ENCODE results near the gene TGFBR2.

The TGFBR2 gene

DNA sequence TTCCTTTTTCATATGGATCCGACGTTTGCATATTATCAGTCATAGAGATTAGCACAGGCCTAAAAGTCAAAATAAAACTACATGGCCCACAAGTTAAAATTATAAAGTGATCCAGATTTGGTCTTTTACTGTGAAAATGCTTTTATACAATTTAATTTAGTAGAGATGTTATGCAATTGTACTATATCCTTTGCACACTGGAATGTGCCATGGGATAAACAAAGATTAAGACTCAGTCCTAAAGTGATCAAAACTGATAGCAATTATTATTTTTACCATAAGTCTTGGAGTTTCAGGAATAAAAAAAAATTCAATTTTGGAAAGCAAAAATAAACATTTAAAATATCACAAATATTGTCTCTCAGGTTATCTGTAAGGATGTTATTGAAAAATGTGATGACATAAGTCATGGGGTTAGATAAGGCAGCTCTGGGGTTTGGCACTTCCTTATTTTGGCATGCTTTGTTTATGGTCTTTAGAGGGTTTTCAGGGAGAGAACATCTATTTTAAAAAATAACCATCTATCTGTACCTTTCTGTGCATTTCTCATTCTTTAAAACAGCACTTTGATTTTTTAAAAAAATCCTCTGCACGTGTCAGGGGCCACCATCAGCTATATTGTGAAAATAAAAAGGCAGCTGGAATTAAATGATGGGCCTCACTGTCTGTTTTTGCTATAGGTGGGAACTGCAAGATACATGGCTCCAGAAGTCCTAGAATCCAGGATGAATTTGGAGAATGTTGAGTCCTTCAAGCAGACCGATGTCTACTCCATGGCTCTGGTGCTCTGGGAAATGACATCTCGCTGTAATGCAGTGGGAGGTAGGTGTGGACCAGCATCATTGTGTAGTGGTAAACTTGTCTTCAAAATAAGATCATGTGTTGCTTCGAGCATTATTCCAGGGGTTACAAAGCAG lies 67.3 kb downstream of the TGFBR2 start:
- DNase-seq (ENCODE audit: low spot score) = no peak

DNA sequence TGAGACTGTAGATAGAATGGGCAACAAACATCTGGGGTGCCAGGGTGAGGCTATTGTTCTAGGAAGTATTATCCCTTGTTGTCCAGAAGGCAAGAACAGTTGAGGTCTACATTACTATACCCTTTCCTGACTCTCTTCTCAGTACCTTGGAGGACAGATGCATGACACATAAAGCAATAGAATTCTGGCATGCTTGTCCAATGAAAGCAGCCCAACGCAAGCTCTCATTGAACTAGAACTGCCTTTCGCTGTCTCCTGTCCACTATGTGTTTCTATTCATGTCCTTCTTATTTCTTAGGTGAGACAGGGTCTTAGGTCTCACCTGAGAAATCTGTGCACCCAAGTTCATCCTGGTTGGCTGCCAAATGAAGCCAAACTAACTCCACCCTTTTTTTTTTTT lies 68.6 kb downstream of the TGFBR2 start:
- no peak for DNase-seq (ENCODE audit: low spot score)

DNA sequence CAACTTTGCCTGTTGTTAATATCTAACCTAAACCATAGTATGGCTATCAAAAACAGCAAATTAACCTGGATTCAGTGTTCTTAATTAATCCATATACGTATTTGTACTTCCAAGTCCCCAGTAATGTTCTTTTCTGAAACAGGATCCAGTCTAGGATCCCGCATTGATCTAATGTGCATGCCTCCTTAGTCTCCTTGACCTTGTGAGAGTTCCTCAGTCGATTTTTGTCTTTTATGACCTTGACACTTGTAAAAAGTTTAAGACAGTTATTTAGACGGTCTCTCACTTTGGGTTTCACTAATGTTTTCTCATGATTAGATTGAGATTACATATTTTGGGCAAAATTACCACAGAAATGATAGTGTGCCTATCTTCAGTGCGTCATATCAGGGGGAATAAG lies 69.4 kb downstream of the TGFBR2 start:
- no peak for DNase-seq (ENCODE audit: low spot score)

DNA sequence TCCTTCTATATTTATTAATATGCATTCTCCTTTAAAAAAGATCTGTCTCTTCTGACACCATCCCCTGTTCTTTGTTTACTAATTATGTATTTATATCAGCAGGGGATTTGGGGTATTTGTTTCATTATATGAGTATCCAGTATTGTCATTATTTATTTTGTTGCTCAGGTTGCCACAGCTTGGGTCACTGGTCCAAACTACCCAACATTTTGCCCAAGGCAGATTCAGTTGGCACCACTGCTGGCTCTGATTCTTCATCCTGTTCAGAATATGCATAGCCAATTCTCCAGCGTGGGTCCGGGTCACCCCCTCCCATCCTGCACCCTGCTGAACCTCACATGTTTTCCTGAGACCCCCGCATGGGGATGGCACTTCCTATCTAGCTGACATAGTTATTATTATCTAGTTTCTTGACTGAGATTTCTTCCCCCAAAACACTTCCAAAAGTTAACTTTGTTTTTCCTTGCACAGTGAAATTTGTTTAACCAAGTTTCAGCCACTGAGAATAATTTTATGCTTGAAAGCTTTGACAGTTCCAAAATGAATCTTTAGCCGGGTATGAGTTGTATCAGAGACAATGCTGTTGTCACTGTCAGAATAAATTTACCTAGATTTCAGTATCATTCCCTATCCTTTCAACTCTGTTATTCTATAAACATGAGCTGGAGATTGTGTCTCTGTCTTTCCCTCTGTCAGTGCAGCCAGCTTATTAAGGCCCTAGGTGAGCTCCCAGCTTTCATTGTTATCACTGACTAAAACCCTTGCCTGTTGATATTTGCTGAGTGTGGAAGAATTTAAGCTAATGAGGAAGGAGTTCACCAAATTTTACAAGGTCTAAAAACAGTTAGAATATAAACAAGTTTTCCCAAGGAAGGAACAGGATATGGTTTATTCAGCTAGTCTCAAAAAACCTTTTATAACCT lies 70.3 kb downstream of the TGFBR2 start:
- DNase-seq (ENCODE audit: low spot score) = no peak

DNA sequence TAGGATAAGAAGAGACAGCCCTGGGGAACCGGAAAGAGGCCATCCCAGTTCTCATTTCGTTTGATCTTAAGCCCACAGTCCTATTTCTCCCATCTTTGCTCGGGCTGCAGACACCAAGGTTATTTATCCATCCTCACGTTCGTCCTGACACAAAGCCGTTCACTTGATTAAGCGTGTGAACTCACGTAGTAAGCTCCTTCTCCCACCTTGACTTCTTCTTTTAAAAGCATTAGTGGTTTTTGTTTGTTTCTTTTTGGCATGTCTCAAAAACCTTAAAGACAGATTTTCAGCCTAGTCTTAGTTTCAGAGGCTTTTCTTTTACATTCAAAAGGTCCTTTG lies 70.9 kb downstream of the TGFBR2 start:
- DNase-seq (ENCODE audit: low spot score) = no peak

DNA sequence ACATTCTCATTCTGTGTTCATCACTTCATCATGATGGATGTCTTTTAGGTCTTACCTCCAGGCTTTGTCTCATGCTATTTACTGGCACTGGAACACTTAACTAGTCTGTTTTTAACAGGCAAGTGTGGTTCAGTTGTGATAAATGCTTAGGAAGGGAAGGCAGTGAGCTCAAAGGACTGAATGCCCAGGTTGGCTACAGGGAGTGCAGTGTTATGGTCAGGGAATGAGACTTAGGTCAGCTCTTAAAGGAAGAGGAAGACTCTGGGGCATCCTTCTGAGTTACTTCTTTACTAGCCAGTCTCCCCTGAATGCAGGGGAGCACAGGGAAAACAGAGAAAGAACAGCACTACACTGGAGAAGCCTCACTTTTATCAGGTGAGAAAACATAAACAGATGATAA lies 72.6 kb downstream of the TGFBR2 start:
- no peak for DNase-seq (ENCODE audit: low spot score)

DNA sequence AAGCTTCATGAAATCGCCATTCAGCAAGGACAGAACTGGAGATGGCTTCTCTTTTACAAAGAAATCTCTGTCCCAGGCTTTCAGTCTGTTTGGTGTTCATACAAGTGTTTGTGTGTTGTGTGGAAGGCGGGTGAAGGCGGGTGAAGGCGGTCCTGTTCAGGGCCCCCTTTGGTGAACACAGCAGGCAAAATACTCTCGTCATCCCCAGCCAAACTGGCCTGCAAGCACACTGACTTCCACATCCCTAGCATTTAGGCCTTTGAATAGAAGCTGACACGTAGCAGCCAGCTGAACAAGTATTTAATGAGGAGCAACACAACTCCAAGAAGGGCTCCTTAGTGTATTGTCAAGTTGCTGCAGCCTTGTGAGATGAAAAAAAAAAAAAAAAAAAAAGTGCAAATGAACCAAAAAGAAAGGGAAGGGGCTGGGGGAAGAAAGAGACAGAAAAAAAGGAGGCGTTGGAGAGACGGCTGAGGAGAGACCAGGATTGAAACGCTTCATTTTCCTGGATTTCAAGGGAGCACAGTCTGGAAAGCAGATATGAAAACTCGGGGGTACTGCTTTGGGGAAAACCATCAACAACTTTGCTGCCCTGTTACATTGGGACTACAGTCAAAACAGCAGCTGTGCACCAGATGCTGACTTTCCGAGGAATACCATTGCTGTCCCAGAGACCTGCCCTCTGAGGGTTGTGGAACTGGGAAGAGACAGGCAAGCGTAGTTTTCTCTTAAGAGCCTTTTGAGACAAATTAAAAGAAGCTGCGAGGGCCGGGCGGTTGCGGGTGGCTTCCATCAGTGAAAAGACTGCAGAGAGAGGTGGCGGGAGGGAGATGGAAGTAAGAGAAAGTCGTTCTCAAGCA lies 74.6 kb downstream of the TGFBR2 start:
- peak; percentile 6 for DNase-seq (ENCODE audit: low spot score)

DNA sequence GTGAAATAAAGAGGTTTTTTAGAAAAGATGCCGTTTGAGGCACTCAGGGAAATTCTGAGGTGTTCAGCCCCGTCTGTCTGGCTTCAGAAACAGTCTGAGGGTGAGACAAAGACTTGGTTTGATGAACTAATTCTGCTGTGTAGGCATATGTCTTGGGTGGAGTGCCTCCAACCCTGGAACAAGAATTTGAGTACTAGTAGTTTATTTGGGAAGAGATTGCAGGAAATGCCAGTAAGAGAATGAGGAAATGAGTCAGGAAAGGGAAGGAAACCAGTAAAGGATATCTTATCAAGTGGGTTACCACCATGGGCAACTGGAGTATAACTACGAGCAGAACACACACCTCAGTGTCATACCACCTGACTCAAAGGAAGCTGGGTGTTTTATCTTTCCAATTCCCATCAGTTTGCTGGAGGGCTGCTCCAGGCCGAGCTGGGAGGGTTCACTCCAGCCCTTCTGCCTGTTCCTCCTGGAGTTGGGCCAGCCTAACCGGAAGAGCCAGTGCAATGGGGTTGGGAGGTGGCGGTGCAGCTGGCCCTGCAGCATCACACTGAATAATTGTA lies 75.3 kb downstream of the TGFBR2 start:
- no peak for DNase-seq (ENCODE audit: low spot score)

DNA sequence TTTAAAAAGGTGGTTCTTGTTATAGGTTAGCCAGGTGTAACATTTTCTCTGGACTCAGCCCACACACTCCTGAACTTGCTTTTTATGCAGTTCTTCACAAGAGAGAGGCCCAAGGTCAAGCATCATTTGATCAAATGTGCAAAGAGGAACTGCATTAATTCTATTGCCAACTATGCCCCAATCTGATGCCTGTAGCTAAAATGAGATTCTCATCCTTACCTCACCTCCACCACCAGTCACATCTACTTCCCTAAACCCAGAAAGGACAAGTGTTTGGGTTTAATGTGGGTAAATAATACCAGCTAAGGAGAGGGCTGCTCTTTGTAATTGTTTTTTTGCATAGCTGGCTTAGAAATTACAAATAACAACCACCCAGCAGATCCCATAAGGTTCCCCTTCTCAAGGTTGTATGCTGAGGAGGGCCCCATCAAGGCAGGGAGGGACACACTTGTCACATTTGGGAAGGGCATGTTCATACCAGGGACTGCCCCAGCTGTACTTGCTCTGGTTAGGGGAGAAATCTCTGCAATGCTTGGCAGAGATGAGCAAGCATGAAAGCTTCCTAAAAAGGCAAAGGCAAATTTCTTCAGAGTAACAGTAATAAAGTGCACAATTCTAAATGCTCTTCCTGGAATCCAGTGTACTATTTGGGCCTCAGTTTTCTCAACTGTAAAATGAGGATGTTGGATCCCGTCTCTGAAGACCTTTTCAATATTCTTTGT lies 76.2 kb downstream of the TGFBR2 start:
- no peak for DNase-seq (ENCODE audit: low spot score)

DNA sequence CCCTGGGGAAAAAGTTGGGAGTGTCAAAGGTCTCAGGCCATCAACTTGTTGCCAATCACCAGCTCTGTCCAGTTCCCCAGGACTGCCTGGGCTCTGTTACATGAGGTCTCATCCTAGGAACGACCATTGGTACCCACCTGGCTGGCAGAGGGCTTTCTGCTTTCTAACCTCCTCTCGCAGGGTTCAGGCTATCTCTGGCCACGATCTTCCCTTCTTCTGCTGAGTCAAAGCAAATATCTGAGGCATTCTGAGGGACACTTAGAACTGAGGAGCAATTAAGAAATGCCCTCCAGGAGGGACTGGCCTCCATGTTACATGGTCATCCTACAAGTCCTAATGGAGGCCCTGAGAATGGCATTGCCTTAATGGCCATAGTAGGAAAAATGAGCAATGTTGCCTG lies 77.4 kb downstream of the TGFBR2 start:
- no peak for DNase-seq (ENCODE audit: low spot score)

DNA sequence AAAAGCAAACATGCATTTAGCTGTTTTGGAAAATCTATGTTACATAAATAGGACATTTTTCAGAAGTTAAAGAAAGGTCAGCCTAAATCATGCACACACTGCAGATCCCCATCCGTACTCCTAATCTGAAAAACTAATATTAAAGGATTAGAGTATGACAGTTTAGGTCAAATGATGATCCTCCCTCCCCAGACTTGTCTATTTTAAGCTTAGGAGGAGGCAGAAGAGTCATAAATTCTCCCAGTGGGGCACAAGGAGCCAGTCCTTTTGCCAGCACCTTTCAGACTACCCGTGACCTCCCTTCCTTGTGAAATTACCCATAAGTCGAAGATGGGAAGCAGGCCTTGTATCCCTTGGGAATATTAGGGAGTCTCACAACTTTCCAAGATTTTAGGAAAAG lies 78.0 kb downstream of the TGFBR2 start:
- DNase-seq (ENCODE audit: low spot score) = no peak

DNA sequence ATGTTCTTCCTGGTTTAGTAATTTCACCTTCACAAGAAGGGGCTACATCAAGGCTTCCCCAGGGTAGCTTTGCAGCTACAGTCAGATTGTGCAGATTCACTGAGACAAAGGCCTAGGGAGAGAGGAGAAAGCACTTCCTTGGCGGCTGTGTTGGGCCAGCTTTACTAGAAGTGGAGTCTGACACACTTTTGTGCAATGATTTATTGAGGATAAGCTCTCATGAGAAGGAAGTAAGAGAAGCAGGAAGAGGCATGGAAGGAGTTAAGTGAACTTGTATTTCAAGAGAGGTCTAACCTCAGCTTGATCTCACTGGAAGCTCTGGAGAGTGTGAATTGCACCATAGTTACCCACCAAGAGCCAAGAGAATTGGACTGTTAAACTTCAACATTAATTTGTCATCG lies 78.9 kb downstream of the TGFBR2 start:
- no peak for DNase-seq (ENCODE audit: low spot score)

DNA sequence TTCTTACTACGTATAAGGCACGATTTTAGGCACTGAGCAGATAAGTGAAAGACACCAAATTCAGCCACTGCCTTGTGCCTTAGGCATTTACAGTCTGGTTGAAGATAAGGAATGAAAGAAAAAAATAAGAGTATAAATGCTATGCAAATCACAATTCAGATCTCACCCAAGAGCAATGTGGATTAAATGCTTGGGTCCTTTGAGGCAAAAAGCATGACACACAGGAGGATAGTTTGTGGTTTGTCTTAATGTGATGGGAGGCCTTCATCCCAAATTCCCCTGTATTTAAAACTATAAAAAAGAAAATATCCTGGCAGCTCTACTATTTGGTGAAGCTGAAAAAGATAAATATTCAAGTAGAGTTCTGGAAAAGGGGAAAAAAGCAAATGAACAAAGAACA lies 79.8 kb downstream of the TGFBR2 start:
- no peak for DNase-seq (ENCODE audit: low spot score)

DNA sequence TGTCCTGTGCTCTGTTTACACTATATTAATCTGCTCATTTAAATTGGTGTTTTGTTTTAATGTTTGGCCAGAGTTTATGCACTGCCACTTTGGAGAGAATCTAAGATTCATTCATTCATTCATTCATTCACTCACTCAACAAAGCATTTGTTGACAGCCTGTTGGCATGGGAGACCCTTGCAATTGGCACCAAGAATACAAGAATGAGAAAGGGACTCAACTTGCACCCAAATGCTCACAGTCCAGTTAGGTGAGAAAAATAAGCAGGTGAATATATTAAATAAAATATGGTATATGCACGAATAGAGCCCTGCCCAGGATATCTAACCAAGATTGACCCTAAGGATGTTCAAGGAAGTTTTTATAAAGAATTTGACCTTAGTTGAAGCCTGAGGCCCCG lies 80.4 kb downstream of the TGFBR2 start:
- no peak for DNase-seq (ENCODE audit: low spot score)

DNA sequence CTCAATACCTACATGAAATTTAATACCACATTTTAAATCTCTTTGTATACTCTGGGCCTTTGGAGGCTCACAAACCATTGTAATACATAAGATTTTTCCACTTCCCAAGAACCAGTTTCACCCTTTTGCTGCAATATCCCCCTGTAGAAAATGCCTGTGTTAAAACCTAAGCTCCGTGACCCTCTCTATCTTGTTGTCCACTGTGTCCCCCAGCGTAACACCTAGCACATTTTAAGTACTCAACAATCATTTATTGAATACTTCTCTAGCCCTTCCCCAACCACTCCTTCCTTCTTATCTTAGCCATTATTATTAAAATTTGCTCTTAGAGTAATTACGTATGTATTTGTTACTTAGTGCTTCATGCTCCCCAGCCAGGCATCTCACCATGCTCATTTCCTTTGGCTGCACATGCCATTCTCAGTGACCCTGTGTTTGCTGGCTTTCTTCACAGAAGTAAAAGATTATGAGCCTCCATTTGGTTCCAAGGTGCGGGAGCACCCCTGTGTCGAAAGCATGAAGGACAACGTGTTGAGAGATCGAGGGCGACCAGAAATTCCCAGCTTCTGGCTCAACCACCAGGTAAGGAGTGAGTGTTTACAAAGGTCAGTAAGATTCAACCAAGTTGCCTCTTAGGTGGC lies 81.6 kb downstream of the TGFBR2 start:
- no peak for DNase-seq (ENCODE audit: low spot score)

DNA sequence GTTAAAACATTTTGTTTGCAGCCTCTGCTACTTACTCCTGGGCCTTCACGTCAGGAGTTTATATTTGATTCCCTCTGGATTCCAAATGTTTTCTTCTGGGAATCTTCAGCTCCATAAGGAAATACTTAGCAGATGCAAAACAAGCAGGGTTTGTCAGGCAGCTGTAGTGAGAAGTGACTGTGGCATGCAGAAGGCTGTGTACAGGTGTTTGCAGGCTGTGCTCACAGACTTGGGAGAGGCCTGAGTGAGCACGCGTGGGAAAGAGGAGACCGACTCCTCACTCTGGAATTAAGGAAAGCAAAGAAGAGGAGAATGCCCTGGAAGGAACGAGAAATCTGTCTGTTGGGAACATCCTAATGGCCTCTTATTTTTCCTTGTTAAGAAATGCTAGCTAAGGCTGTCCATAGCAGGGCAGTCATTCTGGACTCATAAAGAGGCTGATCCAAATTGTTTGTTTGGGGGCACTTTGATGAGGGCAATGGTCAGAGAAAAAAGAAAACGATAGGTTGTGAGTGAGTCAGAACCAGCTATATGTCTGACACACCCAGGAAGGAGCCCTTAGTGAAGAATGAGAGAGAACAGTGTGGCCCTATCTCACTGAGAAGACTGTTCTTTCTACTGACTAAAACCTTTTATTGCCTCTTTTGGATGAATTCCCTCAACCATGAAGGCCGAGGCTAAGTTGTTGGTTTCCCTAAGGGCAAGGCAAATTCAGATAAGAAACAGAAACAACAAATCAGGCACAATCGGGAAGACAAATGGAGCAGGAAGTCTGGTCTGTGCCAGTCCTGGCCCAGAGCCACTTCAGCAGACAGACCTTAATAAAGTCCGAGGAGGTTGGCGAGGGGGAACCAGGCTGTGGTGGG lies 82.6 kb downstream of the TGFBR2 start:
- DNase-seq (ENCODE audit: low spot score) = peak; percentile 3

DNA sequence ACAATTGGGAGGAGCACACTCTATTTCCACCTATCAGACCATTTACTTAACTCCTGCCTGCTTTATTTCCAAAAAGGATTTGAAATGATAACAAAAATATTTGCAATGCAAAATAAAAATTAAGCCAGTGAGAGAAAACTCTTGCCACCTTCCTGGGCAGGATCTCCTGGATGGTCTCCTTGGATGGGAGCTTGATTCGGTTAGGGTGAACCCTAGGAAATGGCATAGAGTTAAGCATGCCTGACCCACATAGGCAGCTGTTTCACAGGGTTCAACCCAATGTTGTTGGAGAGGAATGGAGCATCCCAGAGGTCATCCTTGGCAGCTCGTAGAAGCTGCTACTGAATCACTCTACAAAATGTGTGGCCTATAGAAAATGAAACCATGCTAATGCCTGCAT lies 83.8 kb downstream of the TGFBR2 start:
- no peak for DNase-seq (ENCODE audit: low spot score)

DNA sequence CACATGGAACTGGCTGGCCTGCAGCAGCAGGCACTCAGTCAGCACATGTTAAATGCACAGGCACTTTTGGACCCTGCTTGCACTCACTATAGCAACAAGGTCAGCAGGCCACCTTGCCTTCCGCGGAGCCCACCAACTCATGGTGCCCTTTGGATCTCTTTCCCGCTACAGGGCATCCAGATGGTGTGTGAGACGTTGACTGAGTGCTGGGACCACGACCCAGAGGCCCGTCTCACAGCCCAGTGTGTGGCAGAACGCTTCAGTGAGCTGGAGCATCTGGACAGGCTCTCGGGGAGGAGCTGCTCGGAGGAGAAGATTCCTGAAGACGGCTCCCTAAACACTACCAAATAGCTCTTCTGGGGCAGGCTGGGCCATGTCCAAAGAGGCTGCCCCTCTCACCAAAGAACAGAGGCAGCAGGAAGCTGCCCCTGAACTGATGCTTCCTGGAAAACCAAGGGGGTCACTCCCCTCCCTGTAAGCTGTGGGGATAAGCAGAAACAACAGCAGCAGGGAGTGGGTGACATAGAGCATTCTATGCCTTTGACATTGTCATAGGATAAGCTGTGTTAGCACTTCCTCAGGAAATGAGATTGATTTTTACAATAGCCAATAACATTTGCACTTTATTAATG lies 85.0 kb downstream of the TGFBR2 start:
- no peak for DNase-seq (ENCODE audit: low spot score)

DNA sequence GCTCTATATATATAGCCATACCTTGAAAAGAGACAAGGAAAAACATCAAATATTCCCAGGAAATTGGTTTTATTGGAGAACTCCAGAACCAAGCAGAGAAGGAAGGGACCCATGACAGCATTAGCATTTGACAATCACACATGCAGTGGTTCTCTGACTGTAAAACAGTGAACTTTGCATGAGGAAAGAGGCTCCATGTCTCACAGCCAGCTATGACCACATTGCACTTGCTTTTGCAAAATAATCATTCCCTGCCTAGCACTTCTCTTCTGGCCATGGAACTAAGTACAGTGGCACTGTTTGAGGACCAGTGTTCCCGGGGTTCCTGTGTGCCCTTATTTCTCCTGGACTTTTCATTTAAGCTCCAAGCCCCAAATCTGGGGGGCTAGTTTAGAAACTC lies 85.5 kb downstream of the TGFBR2 start:
- DNase-seq (ENCODE audit: low spot score) = no peak

Measured in cerebellar cortex (tissue), 1 donor.